Endodermal cell (in vitro differentiated cells): ENCODE measurements around the gene NDUFAF2. TPM values are rescaled to one million over a fixed set of nuclear protein-coding genes. Genes with fewer than 3 reads are reported as not detected.

Source experiments
- DNase-seq: peaks from one replicate; pipeline ENCODE4 v3.0.0-alpha.2; 2017
- H3K27ac ChIP-seq: 2 replicates; pipeline ENCODE4 v1.5.1; 2013; ENCODE audit warnings: mild to moderate bottlenecking, low read depth, low read length, moderate library complexity
- H3K27me3 ChIP-seq: 2 replicates; pipeline ENCODE4 v1.6.1; 2013; ENCODE audit warnings: mild to moderate bottlenecking, low read length, moderate library complexity; ENCODE audit not compliant: insufficient read depth, control insufficient read depth, poor library complexity, severe bottlenecking
- H3K36me3 ChIP-seq: 2 replicates; pipeline ENCODE4 v1.7.0; 2013; ENCODE audit warnings: mild to moderate bottlenecking, low read length, moderate library complexity; ENCODE audit not compliant: control insufficient read depth, insufficient read depth
- H3K4me1 ChIP-seq: one replicate; pipeline ENCODE4 v1.7.0; 2013; ENCODE audit warnings: low read length; ENCODE audit not compliant: control insufficient read depth, insufficient read depth
- H3K4me3 ChIP-seq: 2 replicates; pipeline ENCODE4 v1.5.1; 2013; ENCODE audit warnings: mild to moderate bottlenecking, low read length, moderate library complexity
- H3K9ac ChIP-seq: 2 replicates; pipeline ENCODE4 v1.6.1; 2013; ENCODE audit warnings: mild to moderate bottlenecking, low read length, moderate library complexity; ENCODE audit not compliant: poor library complexity, severe bottlenecking; ENCODE audit errors: extremely low read depth
- H3K9me3 ChIP-seq: 2 replicates; pipeline ENCODE4 v1.6.1; 2013; ENCODE audit warnings: mild to moderate bottlenecking, low read length, moderate library complexity; ENCODE audit not compliant: control insufficient read depth
- H3K27ac Mint-ChIP-seq: 2 replicates; pipeline ENCODE4 v1.8.0; 2020; ENCODE audit warnings: mixed read lengths
- H3K27me3 Mint-ChIP-seq: 2 replicates; pipeline ENCODE4 v1.8.0; 2021; ENCODE audit warnings: mild to moderate bottlenecking, mixed read lengths; ENCODE audit not compliant: insufficient read depth
- H3K36me3 Mint-ChIP-seq: 2 replicates; pipeline ENCODE4 v1.8.0; 2020; ENCODE audit warnings: low read depth, mixed read lengths
- H3K4me1 Mint-ChIP-seq: 2 replicates; pipeline ENCODE4 v1.8.0; 2020; ENCODE audit warnings: mixed read lengths
- H3K4me3 Mint-ChIP-seq: 2 replicates; pipeline ENCODE4 v1.8.0; 2020; ENCODE audit warnings: mild to moderate bottlenecking, moderate library complexity, mixed read lengths
- H3K9me3 Mint-ChIP-seq: 2 replicates; pipeline ENCODE4 v1.8.0; 2020; ENCODE audit warnings: mild to moderate bottlenecking, mixed read lengths
- WGBS, 2 experiments: methylation state at CpG; one replicate each; pipeline versions ENCODE4 v1.1.5 to v1.1.7; 2013; ENCODE audit warnings: missing lambda C conversion rate in 2 of 2, mixed read lengths in 1 of 2; ENCODE audit not compliant: insufficient coverage in 1 of 2, insufficient read length in 1 of 2; 5-methylcytosine and 5-hydroxymethylcytosine counted together
- total RNA-seq, 2 donors: library from RNA; stranded (reverse); fragmentation: NEBNext Ultra II Directional in 1 of 2; extraction: Animal tissue kit (Norgen Biotek cat#: 25700) in 1 of 2; gene quantifications; 2 replicates in 1 of 2; 3 replicates in 1 of 2; pipeline ENCODE4 v1.2.1, GENCODE V29; 2021
- TF ChIP-seq, protein P1 (sequence below): fragments of 200-600 bp; sonication (generic); conservative IDR thresholded peaks from 2 replicates; pipeline ENCODE4 v1.5.0; 2021; ENCODE audit warnings: antibody characterized with exemption, mild to moderate bottlenecking

NDUFAF2 gene
- total RNA-seq, 2 donors from 2014 or later = 20.5 to 23.0 TPM

DNA sequence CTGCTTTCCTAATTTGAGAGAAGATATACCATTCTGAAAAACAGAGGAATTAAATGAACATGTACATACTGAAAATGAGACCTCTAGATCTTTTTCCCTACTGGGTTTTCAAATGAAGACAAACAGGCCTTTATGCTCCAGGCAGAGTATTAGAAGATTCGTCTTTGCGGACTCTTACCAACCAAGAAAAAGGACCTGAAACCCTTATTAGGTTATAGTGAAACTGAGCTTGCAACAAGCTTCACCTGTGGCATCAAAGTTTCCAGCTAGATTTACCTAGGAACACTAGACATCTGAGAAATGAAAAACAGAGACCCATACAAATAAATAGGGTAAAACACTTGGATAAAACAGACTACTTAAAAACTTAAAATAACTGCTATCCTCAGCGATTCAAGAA, 171.0 kb downstream of the NDUFAF2 start:
- Mint-ChIP-seq H3K9me3 (peaks cover 7% of the 10 kb centered on the region), H3K27ac (no peak overlapping the region), H3K4me1 (no peaks in the 10 kb centered on the region), H3K4me3 (no peak overlapping the region), H3K27me3 (no peaks in the 10 kb centered on the region), H3K36me3 (no peaks in the 10 kb centered on the region)
- H3K4me1 ChIP-seq = no peaks in the 10 kb centered on the region
- TF ChIP-seq, protein P1, sequence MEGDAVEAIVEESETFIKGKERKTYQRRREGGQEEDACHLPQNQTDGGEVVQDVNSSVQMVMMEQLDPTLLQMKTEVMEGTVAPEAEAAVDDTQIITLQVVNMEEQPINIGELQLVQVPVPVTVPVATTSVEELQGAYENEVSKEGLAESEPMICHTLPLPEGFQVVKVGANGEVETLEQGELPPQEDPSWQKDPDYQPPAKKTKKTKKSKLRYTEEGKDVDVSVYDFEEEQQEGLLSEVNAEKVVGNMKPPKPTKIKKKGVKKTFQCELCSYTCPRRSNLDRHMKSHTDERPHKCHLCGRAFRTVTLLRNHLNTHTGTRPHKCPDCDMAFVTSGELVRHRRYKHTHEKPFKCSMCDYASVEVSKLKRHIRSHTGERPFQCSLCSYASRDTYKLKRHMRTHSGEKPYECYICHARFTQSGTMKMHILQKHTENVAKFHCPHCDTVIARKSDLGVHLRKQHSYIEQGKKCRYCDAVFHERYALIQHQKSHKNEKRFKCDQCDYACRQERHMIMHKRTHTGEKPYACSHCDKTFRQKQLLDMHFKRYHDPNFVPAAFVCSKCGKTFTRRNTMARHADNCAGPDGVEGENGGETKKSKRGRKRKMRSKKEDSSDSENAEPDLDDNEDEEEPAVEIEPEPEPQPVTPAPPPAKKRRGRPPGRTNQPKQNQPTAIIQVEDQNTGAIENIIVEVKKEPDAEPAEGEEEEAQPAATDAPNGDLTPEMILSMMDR = no peak
- no peak for DNase-seq
- peaks cover under 1% of the 10 kb centered on the region for H3K27me3 ChIP-seq
- H3K9ac ChIP-seq = no peak overlapping the region
- WGBS, 2 experiments = 95% methylated on average over 3 of the region's 3 CpGs; no CpG with 5 or more reads in 1 of the 2 experiments
- H3K36me3 ChIP-seq = no peaks in the 10 kb centered on the region
- H3K4me3 ChIP-seq = no peak overlapping the region
- no peak overlapping the region for H3K27ac ChIP-seq
- H3K9me3 ChIP-seq = peaks cover 6% of the 10 kb centered on the region

DNA sequence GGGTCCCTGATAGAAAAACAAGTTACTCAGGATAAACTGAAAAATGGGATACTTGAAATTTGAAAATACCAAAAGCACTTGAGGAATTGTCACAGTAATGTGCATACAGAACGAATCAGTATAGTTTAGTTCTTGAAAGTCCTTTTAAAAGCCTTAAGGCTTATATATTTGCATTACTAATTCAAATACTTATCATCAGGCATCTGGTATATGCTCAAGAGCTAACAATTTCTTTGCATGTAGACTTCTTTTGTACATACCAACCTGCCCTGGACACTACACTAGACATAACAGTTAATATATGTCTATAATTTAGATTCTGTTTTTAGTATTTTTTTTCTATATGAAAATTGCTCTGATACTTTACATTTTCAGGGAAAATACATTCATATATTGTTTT, 174.1 kb downstream of the NDUFAF2 start:
- WGBS, 2 experiments = 71 to 100% methylated on average over 1 of the region's 1 CpG
- Histone ChIP-seq H3K9ac (no peak overlapping the region), H3K4me1 (no peaks in the 10 kb centered on the region), H3K27me3 (no peaks in the 10 kb centered on the region), H3K4me3 (no peak overlapping the region), H3K9me3 (no peaks in the 10 kb centered on the region), H3K36me3 (no peaks in the 10 kb centered on the region), H3K27ac (no peak overlapping the region)
- TF ChIP-seq, protein P1 = no peak
- DNase-seq = no peak
- no peaks in the 10 kb centered on the region for H3K9me3 Mint-ChIP-seq
- no peaks in the 10 kb centered on the region for H3K36me3 Mint-ChIP-seq
- H3K4me1 Mint-ChIP-seq = no peaks in the 10 kb centered on the region
- H3K4me3 Mint-ChIP-seq = no peak overlapping the region
- no peaks in the 10 kb centered on the region for H3K27me3 Mint-ChIP-seq
- H3K27ac Mint-ChIP-seq = no peak overlapping the region

DNA sequence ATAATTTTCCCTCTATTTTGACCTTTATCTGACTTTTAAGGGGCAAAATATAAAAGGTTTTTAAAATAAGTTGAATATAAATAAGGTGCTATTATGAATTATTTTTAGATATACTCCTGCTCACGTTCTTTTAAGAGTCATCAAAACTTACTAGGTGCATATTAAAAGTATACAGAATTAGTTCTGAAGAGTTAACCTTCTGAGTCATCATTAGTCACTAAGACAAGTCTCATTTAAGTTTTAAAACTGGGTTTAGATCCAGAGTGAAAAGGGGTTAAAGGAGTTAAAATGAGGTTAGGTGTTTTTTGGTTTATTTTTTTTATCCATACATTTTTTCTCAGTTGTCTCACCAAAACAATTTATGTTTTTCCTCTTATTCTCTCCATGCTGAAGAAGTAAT, 175.5 kb downstream of the NDUFAF2 start:
- Mint-ChIP-seq H3K27ac (no peak overlapping the region), H3K27me3 (no peaks in the 10 kb centered on the region), H3K4me1 (no peaks in the 10 kb centered on the region), H3K4me3 (no peak overlapping the region), H3K36me3 (no peaks in the 10 kb centered on the region), H3K9me3 (no peaks in the 10 kb centered on the region)
- TF ChIP-seq, protein P1 = no peak
- no peaks in the 10 kb centered on the region for H3K27me3 ChIP-seq
- no peaks in the 10 kb centered on the region for H3K36me3 ChIP-seq
- no peak for DNase-seq
- WGBS, 2 experiments = 80% methylated on average over 1 of the region's 1 CpG; no CpG with 5 or more reads in 1 of the 2 experiments
- H3K27ac ChIP-seq = no peak overlapping the region
- H3K4me3 ChIP-seq = no peak overlapping the region
- no peaks in the 10 kb centered on the region for H3K9me3 ChIP-seq
- H3K4me1 ChIP-seq = no peaks in the 10 kb centered on the region
- no peak overlapping the region for H3K9ac ChIP-seq
